Activated CD4-positive, alpha-beta T cell treated with anti-CD3 and anti-CD28 coated beads for 24 hours (primary cell): Measurements from ENCODE around the gene KCNIP4.
"Not testable (repeated sequence)": the region's sequence is repeated elsewhere in the genome, so short reads cannot be mapped to it uniquely, and the experiment has no call there.

ENCODE experiments used
- DNase-seq, 2 donors: peaks; one replicate each; pipeline ENCODE4 v3.0.0-alpha.2; 2020; ENCODE audit warnings: low read depth in 2 of 2

The KCNIP4 gene

GRCh38 chr4:21366840-21367239 lies 581.7 kb downstream of the KCNIP4 start:
- no peak for DNase-seq

- DNase-seq: no peak
Measured at GRCh38 chr4:21366312-21366711, 582.3 kb downstream of the KCNIP4 start.

GRCh38 chr4:21363701-21364100 lies 584.9 kb downstream of the KCNIP4 start:
- no peak for DNase-seq

GRCh38 chr4:21352354-21352753 lies 596.2 kb downstream of the KCNIP4 start:
- DNase-seq: not testable (repeated sequence)

- DNase-seq: no peak
Measured at GRCh38 chr4:21347142-21347541, 601.4 kb downstream of the KCNIP4 start.

GRCh38 chr4:21327976-21328700 lies 620.4 kb downstream of the KCNIP4 start:
- no peak for DNase-seq

GRCh38 chr4:21320034-21320433 lies 628.5 kb downstream of the KCNIP4 start:
- DNase-seq: no peak

- no peak for DNase-seq
Measured at GRCh38 chr4:21307709-21308108, 640.9 kb downstream of the KCNIP4 start.

GRCh38 chr4:21304540-21304887 lies 644.1 kb downstream of the KCNIP4 start:
- no peak for DNase-seq

GRCh38 chr4:21290562-21290961 lies 658.0 kb downstream of the KCNIP4 start:
- no peak for DNase-seq

GRCh38 chr4:21276046-21276445 lies 672.5 kb downstream of the KCNIP4 start:
- DNase-seq: no peak

- no peak for DNase-seq
Measured at GRCh38 chr4:21271439-21272052, 677.0 kb downstream of the KCNIP4 start.

- DNase-seq: no peak
Measured at GRCh38 chr4:21248331-21248730, 700.2 kb downstream of the KCNIP4 start.

GRCh38 chr4:21242163-21242562 lies 706.4 kb downstream of the KCNIP4 start:
- DNase-seq: no peak

- no peak for DNase-seq
Measured at GRCh38 chr4:21226637-21227538, 721.7 kb downstream of the KCNIP4 start.

- no peak for DNase-seq
Measured at GRCh38 chr4:21211846-21212245, 736.7 kb downstream of the KCNIP4 start.

GRCh38 chr4:21209860-21210259 lies 738.7 kb downstream of the KCNIP4 start:
- DNase-seq: no peak

- DNase-seq: no peak
Measured at GRCh38 chr4:21205821-21206531, 742.6 kb downstream of the KCNIP4 start.

GRCh38 chr4:21203416-21203815 lies 745.2 kb downstream of the KCNIP4 start:
- no peak for DNase-seq

GRCh38 chr4:21202959-21203358 lies 745.6 kb downstream of the KCNIP4 start:
- DNase-seq: no peak

GRCh38 chr4:21198683-21199082 lies 749.9 kb downstream of the KCNIP4 start:
- DNase-seq: no peak

- DNase-seq: no peak
Measured at GRCh38 chr4:21195682-21196081, 752.9 kb downstream of the KCNIP4 start.
